Testis (tissue), 3 donors: Measurements from ENCODE around the gene ACAN. TPM values are rescaled to one million over a fixed set of nuclear protein-coding genes. Genes with fewer than 3 reads are reported as not detected.

Experiments used
- DNase-seq: peaks from one replicate; pipeline ENCODE4 v3.0.0-alpha.2; 2019
- H3K27ac ChIP-seq, 2 donors: fragments of 200-600 bp; sonication (generic); one replicate each; pipeline ENCODE4 v1.5.1; 2019
- H3K27me3 ChIP-seq: fragments of 200-600 bp; sonication (generic); one replicate; pipeline ENCODE4 v1.5.1; 2019
- H3K36me3 ChIP-seq: fragments of 200-600 bp; sonication (generic); one replicate; pipeline ENCODE4 v1.5.1; 2017; ENCODE audit warnings: low read depth; ENCODE audit errors: missing control alignments
- H3K4me1 ChIP-seq: fragments of 200-600 bp; sonication (generic); one replicate; pipeline ENCODE4 v1.5.1; 2019
- H3K4me3 ChIP-seq, 2 donors: fragments of 200-600 bp; sonication (generic); one replicate each; pipeline ENCODE4 v1.5.1; 2017 to 2019
- H3K9me3 ChIP-seq: fragments of 200-600 bp; sonication (generic); one replicate; pipeline ENCODE4 v1.5.1; 2017
- POLR2A ChIP-seq: fragments of 450-650 bp; IDR thresholded peaks from one replicate; pipeline ENCODE4 v1.6.1; 2017; ENCODE audit warnings: antibody characterized with exemption, mild to moderate bottlenecking, moderate library complexity
- WGBS, 2 donors: methylation state at CpG; one replicate each; pipeline ENCODE4 v1.1.5; 2018; 5-methylcytosine and 5-hydroxymethylcytosine counted together
- intact Hi-C: fragments of 100-400 bp; cut with DNase I; formaldehyde crosslinking; loops from one replicate; pipeline ENCODE4 v1.15.1; 2023; ENCODE audit warnings: low total_unique reads
- polyA plus RNA-seq: library from polyadenylated mRNA; stranded (reverse); fragments of 350-450 nt; fragmentation: Illumina TruSeq; extraction: RNeasy Lipid Tissue Mini Kit (QIAGEN cat#74804); gene quantifications from one replicate; pipeline ENCODE4 v1.2.3, GENCODE V29; 2014; ENCODE audit warnings: low read depth, low replicate concordance; ENCODE audit not compliant: insufficient read depth
- total RNA-seq, 2 donors: library from RNA; depleted of rRNA; stranded (reverse); fragments of >200 nt; gene quantifications; one replicate each; pipeline ENCODE4 v1.2.3, GENCODE V29; 2016
- TF ChIP-seq, protein P1 (sequence below), 3 experiments: fragments of 450-650 bp in 2 of 3; fragments of 200-600 bp in 1 of 3; sonication (generic) in 1 of 3; IDR thresholded peaks; one replicate each; pipeline ENCODE4 v1.5.1; 2016 to 2019; ENCODE audit warnings: antibody characterized with exemption in 3 of 3, mild to moderate bottlenecking in 2 of 3, moderate library complexity in 1 of 3

The ACAN gene
- total and polyA plus RNA-seq, 3 donors from 2014 or later: 2.4 to 6.6 (median 4.1) TPM

DNA sequence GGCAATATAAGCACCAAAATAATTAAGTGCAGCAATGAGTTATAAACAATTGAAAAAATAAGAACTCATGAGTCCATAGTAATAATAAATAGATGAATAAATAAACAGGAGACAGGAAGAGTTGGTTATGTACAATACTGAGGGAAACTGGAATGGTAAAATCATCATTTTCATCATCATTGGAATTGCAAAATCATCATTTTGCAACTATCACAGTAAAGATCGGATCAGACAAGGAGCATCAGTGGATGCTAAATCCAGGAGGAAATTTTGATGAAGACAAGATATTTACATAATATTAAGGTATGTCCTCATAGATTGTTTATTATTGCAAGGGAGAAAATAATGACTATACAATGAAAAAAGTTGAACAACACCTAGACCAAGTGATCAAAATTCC is 38.8 kb upstream of the ACAN start:
- intact Hi-C loops: no loop called here
- WGBS, 2 donors: 81 to 91% methylated on average over 1 of the region's 1 CpG
- H3K9me3 ChIP-seq: no peaks in the 10 kb centered on the region
- no peaks in the 10 kb centered on the region for H3K4me1 ChIP-seq
- H3K27ac ChIP-seq: no peak overlapping the region
- DNase-seq: no peak
- no peaks in the 10 kb centered on the region for H3K27me3 ChIP-seq
- no peak overlapping the region for H3K4me3 ChIP-seq
- TF ChIP-seq, protein P1, sequence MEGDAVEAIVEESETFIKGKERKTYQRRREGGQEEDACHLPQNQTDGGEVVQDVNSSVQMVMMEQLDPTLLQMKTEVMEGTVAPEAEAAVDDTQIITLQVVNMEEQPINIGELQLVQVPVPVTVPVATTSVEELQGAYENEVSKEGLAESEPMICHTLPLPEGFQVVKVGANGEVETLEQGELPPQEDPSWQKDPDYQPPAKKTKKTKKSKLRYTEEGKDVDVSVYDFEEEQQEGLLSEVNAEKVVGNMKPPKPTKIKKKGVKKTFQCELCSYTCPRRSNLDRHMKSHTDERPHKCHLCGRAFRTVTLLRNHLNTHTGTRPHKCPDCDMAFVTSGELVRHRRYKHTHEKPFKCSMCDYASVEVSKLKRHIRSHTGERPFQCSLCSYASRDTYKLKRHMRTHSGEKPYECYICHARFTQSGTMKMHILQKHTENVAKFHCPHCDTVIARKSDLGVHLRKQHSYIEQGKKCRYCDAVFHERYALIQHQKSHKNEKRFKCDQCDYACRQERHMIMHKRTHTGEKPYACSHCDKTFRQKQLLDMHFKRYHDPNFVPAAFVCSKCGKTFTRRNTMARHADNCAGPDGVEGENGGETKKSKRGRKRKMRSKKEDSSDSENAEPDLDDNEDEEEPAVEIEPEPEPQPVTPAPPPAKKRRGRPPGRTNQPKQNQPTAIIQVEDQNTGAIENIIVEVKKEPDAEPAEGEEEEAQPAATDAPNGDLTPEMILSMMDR (IDR thresholded peaks at IDR 0.05): no peak
- no peak for TF ChIP-seq POLR2A
- no peaks in the 10 kb centered on the region for H3K36me3 ChIP-seq

DNA sequence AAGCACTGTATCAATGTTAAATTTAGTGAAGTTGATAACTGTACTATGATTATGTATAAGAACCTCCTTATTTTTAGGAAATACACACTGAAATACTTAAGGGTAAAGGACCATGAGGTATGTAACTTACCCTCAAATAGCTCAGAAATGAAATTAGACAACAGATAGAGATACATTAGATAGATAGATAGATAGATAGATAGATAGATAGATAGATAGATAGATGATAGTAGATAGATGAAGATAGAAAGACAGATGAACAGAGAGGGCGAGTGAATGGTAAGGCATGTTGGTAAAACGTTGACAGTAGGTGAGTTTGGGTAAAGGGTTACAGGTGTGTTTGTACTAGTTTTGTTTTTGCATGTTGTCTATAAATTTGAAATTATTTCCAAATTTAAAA is 38.0 kb upstream of the ACAN start:
- no peak for DNase-seq
- intact Hi-C loops: no loop called here
- H3K4me1 ChIP-seq: no peaks in the 10 kb centered on the region
- H3K27me3 ChIP-seq: no peaks in the 10 kb centered on the region
- no peaks in the 10 kb centered on the region for H3K36me3 ChIP-seq
- TF ChIP-seq POLR2A: no peak
- TF ChIP-seq, protein P1 (IDR thresholded peaks at IDR 0.05): no peak
- no peak overlapping the region for H3K4me3 ChIP-seq
- 80 to 88% methylated on average over 2 of the region's 2 CpGs for WGBS, 2 donors
- no peaks in the 10 kb centered on the region for H3K9me3 ChIP-seq
- no peak overlapping the region for H3K27ac ChIP-seq

DNA sequence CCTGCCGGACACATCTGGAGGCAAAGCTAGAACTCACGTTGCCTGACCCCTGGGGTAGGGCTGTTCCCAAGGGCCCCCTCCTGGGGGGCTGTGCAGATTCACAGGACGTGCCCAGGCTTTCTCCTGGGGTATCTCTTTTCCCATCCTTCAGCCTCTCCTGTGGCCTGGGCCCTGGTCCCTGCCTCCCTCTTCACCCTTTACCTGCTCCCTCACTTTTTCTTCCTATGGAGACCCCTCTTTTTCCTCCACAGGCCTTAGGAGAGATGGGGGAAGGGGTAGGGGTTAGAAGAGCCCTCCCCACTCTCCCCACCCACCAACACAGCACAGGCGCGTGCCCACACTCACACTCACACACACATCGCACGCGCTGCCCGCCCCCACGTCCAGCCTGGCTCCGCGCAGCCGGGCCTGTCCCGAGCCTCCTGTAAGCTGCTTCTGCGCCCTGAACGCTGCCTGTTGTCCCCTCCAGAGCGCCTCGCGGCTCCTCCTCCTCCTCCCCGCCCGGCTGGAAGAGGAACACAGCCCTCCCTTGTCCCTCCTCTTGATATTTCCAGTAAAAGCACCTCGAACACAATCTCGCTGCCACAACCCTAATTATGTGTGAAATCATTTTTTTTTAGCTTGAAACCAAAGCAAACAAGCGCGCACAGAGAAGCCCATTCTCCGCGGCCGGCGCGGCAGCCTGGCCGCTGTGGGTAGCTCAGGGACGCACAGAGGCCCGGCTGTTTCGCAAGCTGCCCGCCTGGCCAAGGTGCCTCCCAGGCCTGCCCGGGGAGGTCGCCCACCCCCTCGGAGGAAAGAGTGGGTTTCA is 33.9 kb upstream of the ACAN start:
- intact Hi-C loops: no loop called here
- WGBS, 2 donors: 5 to 8% methylated on average over 23 to 38 of the region's 38 CpGs
- Histone ChIP-seq H3K36me3 (no peaks in the 10 kb centered on the region), H3K9me3 (no peaks in the 10 kb centered on the region), H3K4me1 (no peaks in the 10 kb centered on the region), H3K27me3 (no peaks in the 10 kb centered on the region), H3K27ac (no peak overlapping the region), H3K4me3 (peak overlapping the region; percentile 31 to 45)
- DNase-seq: peak; percentile 27
- no peak for TF ChIP-seq POLR2A
- TF ChIP-seq, protein P1 (IDR thresholded peaks at IDR 0.05): no peak

DNA sequence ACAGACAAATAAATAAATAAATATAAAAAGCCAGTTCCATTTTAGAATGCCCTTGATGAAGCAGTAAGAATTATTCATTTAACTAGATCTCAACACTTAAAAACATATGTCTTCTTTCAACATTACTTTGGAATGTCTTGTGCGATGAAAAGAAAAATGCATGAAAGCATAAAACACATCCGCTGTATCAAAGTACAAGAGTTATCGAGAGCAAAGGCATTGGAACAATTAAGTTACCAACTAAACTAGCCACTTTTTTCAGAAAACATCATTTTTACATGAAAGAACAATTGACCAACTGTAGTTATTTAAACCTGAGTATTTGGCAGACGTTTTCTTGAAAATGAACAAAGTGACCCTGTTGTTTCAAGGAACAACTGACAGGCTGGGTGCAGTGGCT is 27.5 kb upstream of the ACAN start:
- no peak for TF ChIP-seq POLR2A
- TF ChIP-seq, protein P1 (IDR thresholded peaks at IDR 0.05): no peak
- Histone ChIP-seq H3K9me3 (no peaks in the 10 kb centered on the region), H3K4me3 (no peak overlapping the region), H3K36me3 (no peaks in the 10 kb centered on the region), H3K27me3 (no peaks in the 10 kb centered on the region), H3K27ac (no peak overlapping the region), H3K4me1 (no peaks in the 10 kb centered on the region)
- no peak for DNase-seq
- intact Hi-C loops: no loop called here
- 97% methylated on average over 4 of the region's 4 CpGs for WGBS, 2 donors

DNA sequence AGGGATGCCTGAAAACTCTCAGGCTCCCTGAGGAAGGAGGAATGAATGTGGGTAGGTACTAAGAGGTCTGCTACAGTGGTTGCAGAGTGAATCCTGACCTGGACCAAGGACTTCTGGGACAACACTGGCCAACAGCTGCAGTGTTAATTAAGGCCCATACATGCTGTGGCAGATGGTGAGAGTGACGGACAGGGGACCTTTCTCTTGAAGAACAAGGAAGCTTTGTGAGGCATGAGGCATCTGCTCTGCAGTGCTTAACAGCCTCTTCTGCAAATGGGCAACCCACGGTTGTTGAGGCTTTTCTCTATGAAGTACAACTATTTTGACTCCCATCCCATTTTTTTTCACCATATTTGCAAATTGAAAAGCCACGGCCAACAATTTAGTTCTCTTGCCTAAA is 26.6 kb upstream of the ACAN start:
- Histone ChIP-seq H3K9me3 (no peaks in the 10 kb centered on the region), H3K36me3 (no peaks in the 10 kb centered on the region), H3K27me3 (no peaks in the 10 kb centered on the region), H3K4me1 (no peaks in the 10 kb centered on the region), H3K27ac (no peak overlapping the region), H3K4me3 (no peak overlapping the region)
- intact Hi-C loops: no loop called here
- WGBS, 2 donors: 78% methylated on average over 3 of the region's 3 CpGs
- DNase-seq: no peak
- no peak for TF ChIP-seq POLR2A
- TF ChIP-seq, protein P1 (IDR thresholded peaks at IDR 0.05): no peak
